Testis (tissue), 3 donors: Measurements from ENCODE around the gene AGR3. TPM values are rescaled to one million over a fixed set of nuclear protein-coding genes. Genes with fewer than 3 reads are reported as not detected.

Experiments used
- DNase-seq: peaks from one replicate; pipeline ENCODE4 v3.0.0-alpha.2; 2019
- H3K27ac ChIP-seq, 2 donors: fragments of 200-600 bp; sonication (generic); one replicate each; pipeline ENCODE4 v1.5.1; 2019
- H3K27me3 ChIP-seq: fragments of 200-600 bp; sonication (generic); one replicate; pipeline ENCODE4 v1.5.1; 2019
- H3K36me3 ChIP-seq: fragments of 200-600 bp; sonication (generic); one replicate; pipeline ENCODE4 v1.5.1; 2017; ENCODE audit warnings: low read depth; ENCODE audit errors: missing control alignments
- H3K4me1 ChIP-seq: fragments of 200-600 bp; sonication (generic); one replicate; pipeline ENCODE4 v1.5.1; 2019
- H3K4me3 ChIP-seq, 2 donors: fragments of 200-600 bp; sonication (generic); one replicate each; pipeline ENCODE4 v1.5.1; 2017 to 2019
- H3K9me3 ChIP-seq: fragments of 200-600 bp; sonication (generic); one replicate; pipeline ENCODE4 v1.5.1; 2017
- POLR2A ChIP-seq: fragments of 450-650 bp; IDR thresholded peaks from one replicate; pipeline ENCODE4 v1.6.1; 2017; ENCODE audit warnings: antibody characterized with exemption, mild to moderate bottlenecking, moderate library complexity
- WGBS, 2 donors: methylation state at CpG; one replicate each; pipeline ENCODE4 v1.1.5; 2018; 5-methylcytosine and 5-hydroxymethylcytosine counted together
- intact Hi-C: fragments of 100-400 bp; cut with DNase I; formaldehyde crosslinking; loops from one replicate; pipeline ENCODE4 v1.15.1; 2023; ENCODE audit warnings: low total_unique reads
- polyA plus RNA-seq: library from polyadenylated mRNA; stranded (reverse); fragments of 350-450 nt; fragmentation: Illumina TruSeq; extraction: RNeasy Lipid Tissue Mini Kit (QIAGEN cat#74804); gene quantifications from one replicate; pipeline ENCODE4 v1.2.3, GENCODE V29; 2014; ENCODE audit warnings: low read depth, low replicate concordance; ENCODE audit not compliant: insufficient read depth
- total RNA-seq, 2 donors: library from RNA; depleted of rRNA; stranded (reverse); fragments of >200 nt; gene quantifications; one replicate each; pipeline ENCODE4 v1.2.3, GENCODE V29; 2016
- TF ChIP-seq, protein P1 (sequence below), 3 experiments: fragments of 450-650 bp in 2 of 3; fragments of 200-600 bp in 1 of 3; sonication (generic) in 1 of 3; IDR thresholded peaks; one replicate each; pipeline ENCODE4 v1.5.1; 2016 to 2019; ENCODE audit warnings: antibody characterized with exemption in 3 of 3, mild to moderate bottlenecking in 2 of 3, moderate library complexity in 1 of 3

AGR3 gene
- total and polyA plus RNA-seq, 3 donors from 2014 or later, result 2.0 TPM; not detected in 2

DNA sequence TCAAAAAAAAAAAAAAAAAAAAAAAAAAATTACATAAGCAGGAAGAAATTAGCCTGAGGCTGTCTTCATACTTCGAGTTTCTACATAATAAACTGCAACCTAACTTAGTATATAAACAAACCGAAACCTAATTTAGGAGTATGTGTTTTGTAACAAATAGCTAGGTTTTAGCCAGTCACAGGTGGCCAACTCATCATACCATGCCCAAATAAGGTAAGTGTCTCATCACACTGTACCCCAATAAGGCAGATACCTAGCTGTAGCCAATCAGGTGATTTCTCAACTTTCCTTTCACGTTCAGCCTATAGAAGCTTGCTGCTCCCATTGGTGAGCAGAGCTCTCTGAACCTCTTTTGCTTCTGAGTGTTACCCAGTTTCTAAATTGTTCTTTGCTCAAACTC lies 63.1 kb downstream of the AGR3 start:
- TF ChIP-seq, protein P1, sequence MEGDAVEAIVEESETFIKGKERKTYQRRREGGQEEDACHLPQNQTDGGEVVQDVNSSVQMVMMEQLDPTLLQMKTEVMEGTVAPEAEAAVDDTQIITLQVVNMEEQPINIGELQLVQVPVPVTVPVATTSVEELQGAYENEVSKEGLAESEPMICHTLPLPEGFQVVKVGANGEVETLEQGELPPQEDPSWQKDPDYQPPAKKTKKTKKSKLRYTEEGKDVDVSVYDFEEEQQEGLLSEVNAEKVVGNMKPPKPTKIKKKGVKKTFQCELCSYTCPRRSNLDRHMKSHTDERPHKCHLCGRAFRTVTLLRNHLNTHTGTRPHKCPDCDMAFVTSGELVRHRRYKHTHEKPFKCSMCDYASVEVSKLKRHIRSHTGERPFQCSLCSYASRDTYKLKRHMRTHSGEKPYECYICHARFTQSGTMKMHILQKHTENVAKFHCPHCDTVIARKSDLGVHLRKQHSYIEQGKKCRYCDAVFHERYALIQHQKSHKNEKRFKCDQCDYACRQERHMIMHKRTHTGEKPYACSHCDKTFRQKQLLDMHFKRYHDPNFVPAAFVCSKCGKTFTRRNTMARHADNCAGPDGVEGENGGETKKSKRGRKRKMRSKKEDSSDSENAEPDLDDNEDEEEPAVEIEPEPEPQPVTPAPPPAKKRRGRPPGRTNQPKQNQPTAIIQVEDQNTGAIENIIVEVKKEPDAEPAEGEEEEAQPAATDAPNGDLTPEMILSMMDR (IDR thresholded peaks at IDR 0.05), result no peak
- TF ChIP-seq POLR2A, result no peak
- DNase-seq, result no peak
- H3K4me3 ChIP-seq, result no peak overlapping the region
- no peaks in the 10 kb centered on the region for H3K9me3 ChIP-seq
- 62 to 72% methylated on average over 3 of the region's 3 CpGs for WGBS, 2 donors
- intact Hi-C loops, result no loop called here
- no peaks in the 10 kb centered on the region for H3K36me3 ChIP-seq
- no peaks in the 10 kb centered on the region for H3K27me3 ChIP-seq
- no peak overlapping the region for H3K27ac ChIP-seq
- H3K4me1 ChIP-seq, result no peaks in the 10 kb centered on the region

DNA sequence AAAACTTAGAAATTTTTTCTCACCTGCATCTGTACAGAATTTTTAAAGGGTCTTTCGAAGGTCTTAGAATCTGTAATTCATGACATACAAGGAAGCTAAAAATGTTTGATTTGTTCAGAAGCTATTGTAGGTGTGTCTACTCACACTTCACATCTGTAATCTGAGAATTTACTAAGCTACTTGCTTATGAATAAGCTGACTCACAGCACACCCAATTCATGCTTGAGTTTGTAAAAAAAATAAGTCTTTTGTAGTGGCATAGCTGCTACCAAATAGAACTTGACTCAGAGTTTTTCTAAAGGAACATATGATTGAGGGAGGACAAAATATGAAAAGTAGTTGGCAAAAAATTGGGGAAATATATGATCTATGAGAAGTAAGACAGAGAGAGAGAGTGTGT lies 64.2 kb downstream of the AGR3 start:
- Histone ChIP-seq H3K4me3 (no peak overlapping the region), H3K27me3 (no peaks in the 10 kb centered on the region), H3K4me1 (no peaks in the 10 kb centered on the region), H3K27ac (no peak overlapping the region), H3K9me3 (no peaks in the 10 kb centered on the region), H3K36me3 (no peaks in the 10 kb centered on the region)
- intact Hi-C loops, result no loop called here
- TF ChIP-seq POLR2A, result no peak
- TF ChIP-seq, protein P1 (IDR thresholded peaks at IDR 0.05), result no peak
- DNase-seq, result no peak
- 90 to 97% methylated on average over 1 of the region's 1 CpG for WGBS, 2 donors

DNA sequence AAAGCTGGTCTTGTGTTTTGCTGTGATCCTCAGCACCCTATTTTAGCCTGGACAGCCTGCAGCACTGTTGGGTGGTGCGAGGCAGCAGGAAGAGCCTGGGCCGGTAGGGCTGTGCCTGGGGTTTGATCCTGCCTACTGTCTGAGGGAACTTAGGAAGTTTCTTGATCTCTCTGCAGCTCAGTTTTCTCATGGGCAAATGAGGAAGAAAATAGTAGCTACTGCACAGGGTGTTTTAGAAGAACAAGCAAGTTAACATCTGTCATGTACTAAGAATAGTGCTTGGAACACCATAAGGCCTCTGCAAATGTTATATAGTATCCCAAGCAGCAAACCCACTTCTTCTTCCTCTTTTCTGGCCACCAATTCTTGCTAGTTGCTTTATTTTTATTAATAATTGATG lies 65.0 kb downstream of the AGR3 start:
- Histone ChIP-seq H3K27ac (no peak overlapping the region), H3K27me3 (no peaks in the 10 kb centered on the region), H3K4me1 (no peaks in the 10 kb centered on the region), H3K4me3 (no peak overlapping the region), H3K36me3 (no peaks in the 10 kb centered on the region), H3K9me3 (no peaks in the 10 kb centered on the region)
- intact Hi-C loops, result no loop called here
- TF ChIP-seq POLR2A, result no peak
- TF ChIP-seq, protein P1 (IDR thresholded peaks at IDR 0.05), result no peak
- DNase-seq, result no peak
- 48 to 68% methylated on average over 2 of the region's 2 CpGs for WGBS, 2 donors

DNA sequence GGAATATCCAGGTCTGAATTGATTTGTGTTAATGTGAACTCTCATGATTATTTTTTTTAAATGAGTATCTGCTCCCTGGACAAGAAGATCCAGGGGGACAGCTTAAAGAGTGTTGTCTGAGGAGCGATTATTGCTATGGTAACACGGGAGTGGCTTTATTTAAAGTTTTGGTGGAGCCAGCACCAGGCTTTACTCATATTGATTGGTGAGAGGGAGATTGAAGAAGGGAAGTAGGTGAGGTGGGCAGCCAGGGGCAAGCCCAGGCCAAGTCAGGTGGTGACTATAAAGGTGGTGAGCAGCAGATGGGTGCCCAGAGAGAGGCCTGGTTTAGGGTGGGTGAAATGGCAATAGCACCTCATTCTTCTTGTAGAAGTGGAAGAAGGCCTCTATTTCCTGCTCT lies 66.8 kb downstream of the AGR3 start:
- 92 to 98% methylated on average over 2 of the region's 2 CpGs for WGBS, 2 donors
- no peak for DNase-seq
- no peak overlapping the region for H3K27ac ChIP-seq
- no peaks in the 10 kb centered on the region for H3K9me3 ChIP-seq
- no peak overlapping the region for H3K4me3 ChIP-seq
- H3K36me3 ChIP-seq, result no peaks in the 10 kb centered on the region
- no peaks in the 10 kb centered on the region for H3K4me1 ChIP-seq
- intact Hi-C loops, result no loop called here
- TF ChIP-seq POLR2A, result no peak
- TF ChIP-seq, protein P1 (IDR thresholded peaks at IDR 0.05), result no peak
- H3K27me3 ChIP-seq, result no peaks in the 10 kb centered on the region

DNA sequence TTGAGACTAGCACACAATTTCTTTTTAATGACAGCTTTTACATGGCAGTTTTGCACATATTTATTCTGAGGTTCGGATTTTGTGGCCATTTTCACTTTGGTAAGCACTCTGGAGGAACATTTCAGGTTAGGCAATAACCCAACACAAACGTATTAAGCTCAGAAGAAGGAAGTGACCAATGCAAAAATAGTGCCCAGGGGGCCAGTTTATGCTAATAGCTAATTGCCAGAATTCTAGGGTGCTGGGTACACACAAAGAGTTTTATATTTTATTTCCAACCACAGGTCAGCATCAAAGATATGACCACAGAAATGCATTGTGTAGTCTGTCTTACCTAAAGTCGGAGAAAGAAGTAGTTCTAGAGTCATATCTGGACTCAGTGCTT lies 68.6 kb downstream of the AGR3 start:
- no peaks in the 10 kb centered on the region for H3K36me3 ChIP-seq
- no peak overlapping the region for H3K4me3 ChIP-seq
- no peak for TF ChIP-seq POLR2A
- TF ChIP-seq, protein P1 (IDR thresholded peaks at IDR 0.05), result no peak
- no peak for DNase-seq
- 74 to 80% methylated on average over 3 of the region's 3 CpGs for WGBS, 2 donors
- H3K27me3 ChIP-seq, result no peaks in the 10 kb centered on the region
- intact Hi-C loops, result no loop called here
- no peak overlapping the region for H3K27ac ChIP-seq
- H3K4me1 ChIP-seq, result no peaks in the 10 kb centered on the region
- H3K9me3 ChIP-seq, result no peaks in the 10 kb centered on the region
